Measurements from ENCODE around the gene TMEM127.

DNA sequence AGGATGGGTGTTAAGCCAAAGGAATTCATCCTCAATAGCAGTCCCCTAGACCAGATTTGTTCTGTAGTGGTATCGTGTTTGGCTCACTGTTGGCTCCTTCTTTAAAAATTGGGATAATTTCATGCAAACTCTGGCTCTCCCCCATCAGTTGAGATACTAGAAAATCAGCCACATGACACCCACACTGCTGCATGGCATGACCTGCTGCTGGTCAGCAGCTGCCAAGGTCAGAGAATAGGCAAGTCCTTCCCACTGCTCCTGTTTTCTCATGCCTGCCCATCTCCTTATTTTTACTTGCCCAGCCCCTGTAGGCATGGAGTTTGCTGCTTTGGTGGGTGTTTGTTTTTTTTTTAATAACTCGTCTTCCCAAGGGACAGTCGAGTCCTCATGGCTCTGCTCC lies 40.6 kb upstream of the TMEM127 start:
- TF ChIP-seq, protein P1, sequence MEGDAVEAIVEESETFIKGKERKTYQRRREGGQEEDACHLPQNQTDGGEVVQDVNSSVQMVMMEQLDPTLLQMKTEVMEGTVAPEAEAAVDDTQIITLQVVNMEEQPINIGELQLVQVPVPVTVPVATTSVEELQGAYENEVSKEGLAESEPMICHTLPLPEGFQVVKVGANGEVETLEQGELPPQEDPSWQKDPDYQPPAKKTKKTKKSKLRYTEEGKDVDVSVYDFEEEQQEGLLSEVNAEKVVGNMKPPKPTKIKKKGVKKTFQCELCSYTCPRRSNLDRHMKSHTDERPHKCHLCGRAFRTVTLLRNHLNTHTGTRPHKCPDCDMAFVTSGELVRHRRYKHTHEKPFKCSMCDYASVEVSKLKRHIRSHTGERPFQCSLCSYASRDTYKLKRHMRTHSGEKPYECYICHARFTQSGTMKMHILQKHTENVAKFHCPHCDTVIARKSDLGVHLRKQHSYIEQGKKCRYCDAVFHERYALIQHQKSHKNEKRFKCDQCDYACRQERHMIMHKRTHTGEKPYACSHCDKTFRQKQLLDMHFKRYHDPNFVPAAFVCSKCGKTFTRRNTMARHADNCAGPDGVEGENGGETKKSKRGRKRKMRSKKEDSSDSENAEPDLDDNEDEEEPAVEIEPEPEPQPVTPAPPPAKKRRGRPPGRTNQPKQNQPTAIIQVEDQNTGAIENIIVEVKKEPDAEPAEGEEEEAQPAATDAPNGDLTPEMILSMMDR (IDR thresholded peaks at IDR 0.05 in 4 of 5, conservative IDR thresholded peaks at IDR 0.05 in 1 of 5) = no peak
- TF ChIP-seq POLR2A (IDR thresholded peaks at IDR 0.05) = no peak

Measured in gastrocnemius medialis (tissue), 4 donors.